Mesenchymal stem cell (in vitro differentiated cells and primary cell): ENCODE results near the gene SPACA5.

Source experiments
- DNase-seq: peaks from one replicate; pipeline ENCODE4 v3.0.0-alpha.2; 2013
- H2AFZ ChIP-seq: one replicate; pipeline ENCODE4 v1.6.1; 2013; ENCODE audit warnings: low read depth, mild to moderate bottlenecking, control low read depth, inconsistent platforms, low read length, moderate library complexity
- H2AK5ac ChIP-seq: 2 replicates; pipeline ENCODE4 v1.6.1; 2013; ENCODE audit warnings: low read length, moderate library complexity, mild to moderate bottlenecking, inconsistent platforms; ENCODE audit not compliant: severe bottlenecking
- H2BK120ac ChIP-seq: one replicate; pipeline ENCODE4 v1.6.1; 2013; ENCODE audit warnings: low read depth, mild to moderate bottlenecking, inconsistent platforms, low read length, moderate library complexity
- H2BK12ac ChIP-seq, 2 experiments: one replicate each; pipeline ENCODE4 v1.6.1; 2013; ENCODE audit warnings: inconsistent platforms in 2 of 2, low read length in 2 of 2, mild to moderate bottlenecking in 2 of 2, moderate library complexity in 2 of 2, control low read depth in 1 of 2
- H2BK15ac ChIP-seq: one replicate; pipeline ENCODE4 v1.6.1; 2013; ENCODE audit warnings: mild to moderate bottlenecking, low read depth, inconsistent platforms; ENCODE audit not compliant: poor library complexity, severe bottlenecking
- H2BK5ac ChIP-seq: 2 replicates; pipeline ENCODE4 v1.6.1; 2013; ENCODE audit warnings: low read depth, mild to moderate bottlenecking, low read length, control low read depth, inconsistent platforms; ENCODE audit not compliant: poor library complexity, severe bottlenecking
- H3K14ac ChIP-seq, 2 experiments: one replicate each; pipeline ENCODE4 v1.6.1; 2013; ENCODE audit warnings: inconsistent platforms in 2 of 2, low read length in 2 of 2, control low read depth in 1 of 2, mild to moderate bottlenecking in 1 of 2, moderate library complexity in 1 of 2
- H3K18ac ChIP-seq, 2 experiments: one replicate each; pipeline ENCODE4 v1.6.1; 2013; ENCODE audit warnings: inconsistent platforms in 2 of 2, low read length in 2 of 2, control low read depth in 1 of 2, low read depth in 1 of 2, mild to moderate bottlenecking in 1 of 2
- H3K23ac ChIP-seq, 2 experiments: one replicate each; pipeline ENCODE4 v1.6.1; 2013; ENCODE audit warnings: inconsistent platforms in 2 of 2, low read length in 2 of 2, mild to moderate bottlenecking in 2 of 2, moderate library complexity in 2 of 2, control low read depth in 1 of 2
- H3K27ac ChIP-seq: 2 replicates; pipeline ENCODE4 v1.5.1; 2013; ENCODE audit warnings: mild to moderate bottlenecking, moderate library complexity, low read length, control low read depth, inconsistent platforms; ENCODE audit not compliant: poor library complexity, severe bottlenecking
- H3K27me3 ChIP-seq, 2 experiments: 2 replicates each; pipeline versions ENCODE4 v1.6.1 to v1.7.0; 2013; ENCODE audit warnings: low read length in 2 of 2, mild to moderate bottlenecking in 2 of 2, moderate library complexity in 2 of 2, control low read depth in 1 of 2, inconsistent platforms in 1 of 2; ENCODE audit not compliant: control insufficient read depth in 1 of 2, insufficient read depth in 1 of 2
- H3K36me3 ChIP-seq, 2 experiments: 2 replicates each; pipeline versions ENCODE4 v1.6.1 to v1.7.0; 2013; ENCODE audit warnings: low read length in 2 of 2, control low read depth in 1 of 2, inconsistent platforms in 1 of 2, low read depth in 1 of 2, mild to moderate bottlenecking in 1 of 2; ENCODE audit not compliant: insufficient read depth in 2 of 2, control insufficient read depth in 1 of 2
- H3K4ac ChIP-seq, 2 experiments: one replicate each; pipeline ENCODE4 v1.6.1; 2013; ENCODE audit warnings: inconsistent platforms in 2 of 2, low read length in 2 of 2, mild to moderate bottlenecking in 2 of 2, moderate library complexity in 2 of 2, control low read depth in 1 of 2, low read depth in 1 of 2
- H3K4me1 ChIP-seq: 2 replicates; pipeline ENCODE4 v1.6.1; 2013; ENCODE audit warnings: low read depth, low read length, control low read depth; ENCODE audit not compliant: control insufficient read depth, insufficient read depth
- H3K4me2 ChIP-seq: 2 replicates; pipeline ENCODE4 v1.6.1; 2013; ENCODE audit warnings: low read length, mild to moderate bottlenecking, inconsistent platforms; ENCODE audit not compliant: poor library complexity, severe bottlenecking
- H3K4me3 ChIP-seq, 2 experiments: 2 replicates each; pipeline versions ENCODE4 v1.5.1 to v1.7.0; 2013; ENCODE audit warnings: low read length in 2 of 2, mild to moderate bottlenecking in 2 of 2, control low read depth in 1 of 2, low read depth in 1 of 2; ENCODE audit not compliant: insufficient read depth in 1 of 2
- H3K79me1 ChIP-seq: replicated peaks from 2 replicates; pipeline ENCODE4 v1.6.1; 2013; ENCODE audit warnings: mild to moderate bottlenecking, control low read depth, low read length, inconsistent platforms; ENCODE audit not compliant: poor library complexity, severe bottlenecking
- H3K9ac ChIP-seq: 2 replicates; pipeline ENCODE4 v1.7.0; 2013; ENCODE audit warnings: mild to moderate bottlenecking, low read length, moderate library complexity
- H3K9me3 ChIP-seq: 2 replicates; pipeline ENCODE4 v1.7.0; 2013; ENCODE audit warnings: mild to moderate bottlenecking, low read length; ENCODE audit not compliant: control insufficient read depth
- H4K8ac ChIP-seq: one replicate; pipeline ENCODE4 v1.6.1; 2013; ENCODE audit warnings: inconsistent platforms, mild to moderate bottlenecking, low read length, moderate library complexity
- H4K91ac ChIP-seq: one replicate; pipeline ENCODE4 v1.6.1; 2013; ENCODE audit warnings: mild to moderate bottlenecking, low read length, inconsistent platforms
- WGBS: methylation state at CpG from one replicate; pipeline ENCODE4 v1.1.7; 2013; ENCODE audit warnings: mixed read lengths; 5-methylcytosine and 5-hydroxymethylcytosine counted together

The SPACA5 gene

DNA sequence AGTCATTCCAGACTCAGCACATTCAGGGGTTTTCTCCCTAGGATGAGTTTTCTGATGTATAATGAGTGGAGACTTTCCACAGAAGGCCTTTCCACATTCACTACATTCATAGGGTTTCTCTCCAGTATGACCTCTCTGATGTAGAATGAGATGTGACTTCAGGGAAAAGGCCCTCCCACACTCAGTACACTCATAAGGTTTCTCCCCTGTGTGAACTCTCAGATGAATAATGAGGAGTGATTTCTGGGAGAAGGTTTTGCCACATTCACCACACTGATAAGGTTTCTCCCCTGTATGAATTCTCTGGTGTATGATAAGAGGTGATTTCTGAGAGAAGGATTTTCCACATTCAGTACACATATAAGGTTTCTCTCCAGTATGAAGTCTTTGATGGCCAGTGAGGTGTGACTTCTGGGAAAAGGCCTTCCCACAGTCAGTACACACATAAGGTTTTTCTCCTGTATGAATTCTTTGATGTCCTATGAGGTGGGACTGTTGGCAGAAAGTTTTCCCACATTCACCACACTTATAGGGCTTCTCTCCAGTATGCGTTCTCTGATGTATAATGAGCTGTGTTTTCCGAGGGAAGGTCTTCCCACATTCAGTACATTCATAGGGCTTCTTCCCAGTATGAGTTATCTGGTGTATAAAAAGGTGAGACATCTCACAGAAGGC is 52.0 kb downstream of the SPACA5 start:
- no peak overlapping the region for H4K91ac ChIP-seq
- no peak overlapping the region for H3K23ac ChIP-seq
- H3K9ac ChIP-seq = no peak overlapping the region
- H3K4ac ChIP-seq = no peak overlapping the region
- no peak overlapping the region for H2BK5ac ChIP-seq
- no peaks in the 10 kb centered on the region for H3K27me3 ChIP-seq
- DNase-seq = no peak
- no peak overlapping the region for H2BK120ac ChIP-seq
- no CpG with 5 or more reads among the region's 2 CpGs for WGBS
- no peak overlapping the region for H3K4me2 ChIP-seq
- no peaks in the 10 kb centered on the region for H3K79me1 ChIP-seq
- no peak overlapping the region for H3K14ac ChIP-seq
- H2BK15ac ChIP-seq = no peak overlapping the region
- H3K9me3 ChIP-seq = peaks cover 77% of the 10 kb centered on the region
- peak overlapping the region in 1 of 2 experiments; percentile 12 for H3K4me3 ChIP-seq
- no peak overlapping the region for H3K27ac ChIP-seq
- peaks cover 8 to 23% of the 10 kb centered on the region in 2 experiments for H3K36me3 ChIP-seq
- no peak overlapping the region for H4K8ac ChIP-seq
- no peak overlapping the region for H2AFZ ChIP-seq
- H2BK12ac ChIP-seq = no peak overlapping the region
- no peaks in the 10 kb centered on the region for H3K4me1 ChIP-seq
- H2AK5ac ChIP-seq = no peak overlapping the region
- H3K18ac ChIP-seq = no peak overlapping the region

DNA sequence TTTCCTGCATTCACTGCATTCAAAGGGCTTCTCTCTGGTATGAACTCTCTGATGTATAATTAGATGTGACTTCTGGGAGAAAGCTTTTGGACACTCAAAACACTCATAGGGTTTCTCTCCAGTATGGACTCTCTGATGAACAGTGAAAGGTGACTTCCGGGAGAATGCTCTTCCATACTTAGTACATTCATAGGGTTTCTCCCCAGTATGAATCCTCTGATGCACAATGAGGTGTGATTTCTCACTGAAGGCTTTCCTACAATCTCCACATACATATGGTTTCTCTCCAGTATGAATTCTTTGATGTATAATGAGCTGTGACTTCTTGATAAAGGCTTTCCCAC is 52.5 kb downstream of the SPACA5 start:
- no peak overlapping the region for H2AK5ac ChIP-seq
- no peaks in the 10 kb centered on the region for H3K4me1 ChIP-seq
- no peak overlapping the region for H3K18ac ChIP-seq
- no peak overlapping the region for H2BK15ac ChIP-seq
- no peak overlapping the region for H3K4ac ChIP-seq
- peaks cover 8 to 23% of the 10 kb centered on the region in 2 experiments for H3K36me3 ChIP-seq
- H3K27me3 ChIP-seq = no peaks in the 10 kb centered on the region
- H3K23ac ChIP-seq = no peak overlapping the region
- no peak for DNase-seq
- peaks cover 82% of the 10 kb centered on the region for H3K9me3 ChIP-seq
- 100% methylated on average over 1 of the region's 1 CpG for WGBS
- H4K91ac ChIP-seq = no peak overlapping the region
- no peak overlapping the region for H3K4me2 ChIP-seq
- no peak overlapping the region for H3K14ac ChIP-seq
- H2BK120ac ChIP-seq = no peak overlapping the region
- no peak overlapping the region for H3K27ac ChIP-seq
- no peak overlapping the region for H3K9ac ChIP-seq
- H2AFZ ChIP-seq = no peak overlapping the region
- H3K79me1 ChIP-seq = no peaks in the 10 kb centered on the region
- no peak overlapping the region for H2BK5ac ChIP-seq
- H3K4me3 ChIP-seq = peak overlapping the region in 1 of 2 experiments; percentile 12
- no peak overlapping the region for H2BK12ac ChIP-seq
- H4K8ac ChIP-seq = no peak overlapping the region
